GM12878 (cell line): ENCODE measurements around the gene RAD51B. TPM values are rescaled to one million over a fixed set of nuclear protein-coding genes. Genes with fewer than 3 reads are reported as not detected.

Source experiments
- ATF3 ChIP-seq: IDR thresholded peaks from 2 replicates; pipeline ENCODE4 v1.6.1; 2011; ENCODE audit warnings: low read depth, mild to moderate bottlenecking, low read length, moderate library complexity, borderline replicate concordance; ENCODE audit errors: extremely low read depth
- ATF7 ChIP-seq: fragments of 450-650 bp; IDR thresholded peaks from 2 replicates; pipeline ENCODE4 v1.6.1; 2016; ENCODE audit warnings: low read depth, mild to moderate bottlenecking
- BCL11A ChIP-seq: IDR thresholded peaks from 2 replicates; pipeline ENCODE4 v1.6.1; 2011; ENCODE audit warnings: low read depth, low read length
- BHLHE40 ChIP-seq, 2 experiments: fragments of 450-650 bp in 1 of 2; IDR thresholded peaks; 2 replicates each; pipeline ENCODE4 v1.6.1; 2011 to 2017; ENCODE audit warnings: low read depth in 2 of 2, borderline replicate concordance in 1 of 2, improper control_type of control experiment in 1 of 2, low read length in 1 of 2, mild to moderate bottlenecking in 1 of 2
- BMI1 ChIP-seq: fragments of 450-650 bp; IDR thresholded peaks from 2 replicates; pipeline ENCODE4 v1.6.1; 2016; ENCODE audit warnings: mild to moderate bottlenecking, moderate library complexity, borderline replicate concordance
- ESRRA ChIP-seq: IDR thresholded peaks from 2 replicates; pipeline ENCODE4 v1.6.1; 2012; ENCODE audit warnings: mild to moderate bottlenecking, low read length, improper control_type of control experiment
- ETV6 ChIP-seq, 2 experiments: fragments of 450-650 bp in 1 of 2; IDR thresholded peaks in 1 of 2; conservative IDR thresholded peaks in 1 of 2; 2 replicates each; pipeline ENCODE4 v1.6.1; 2014; ENCODE audit warnings: antibody characterized with exemption in 1 of 2, borderline replicate concordance in 1 of 2, low read depth in 1 of 2, mild to moderate bottlenecking in 1 of 2, moderate library complexity in 1 of 2
- IKZF2 ChIP-seq, 2 experiments: fragments of 450-650 bp; IDR thresholded peaks; 2 replicates each; pipeline ENCODE4 v1.6.1; 2017; ENCODE audit warnings: mild to moderate bottlenecking in 2 of 2, moderate library complexity in 2 of 2
- IRF4 ChIP-seq: IDR thresholded peaks from 2 replicates; pipeline ENCODE4 v1.6.1; 2011; ENCODE audit warnings: low read depth, low read length
- LARP7 ChIP-seq: fragments of 450-650 bp; IDR thresholded peaks from 2 replicates; pipeline ENCODE4 v1.6.1; 2017; ENCODE audit warnings: mild to moderate bottlenecking
- MAX ChIP-seq: IDR thresholded peaks from 2 replicates; pipeline ENCODE4 v1.6.1; 2012; ENCODE audit warnings: low read depth, low read length, improper control_type of control experiment
- MXI1 ChIP-seq: fragments of 150-350 bp; IDR thresholded peaks from 2 replicates; pipeline ENCODE4 v1.6.1; 2011; ENCODE audit warnings: low read depth, mild to moderate bottlenecking, inconsistent platforms, low read length, improper control_type of control experiment
- NFYA ChIP-seq: IDR thresholded peaks from 2 replicates; pipeline ENCODE4 v1.6.1; 2011; ENCODE audit warnings: low read depth, mild to moderate bottlenecking, low read length, improper control_type of control experiment, borderline replicate concordance
- NR2C2 ChIP-seq: IDR thresholded peaks from 2 replicates; pipeline ENCODE4 v1.6.1; 2011; ENCODE audit warnings: borderline replicate concordance, low read depth; ENCODE audit not compliant: control insufficient read depth, insufficient read length
- PML ChIP-seq: IDR thresholded peaks from 2 replicates; pipeline ENCODE4 v1.6.1; 2012; ENCODE audit warnings: low read length, inconsistent platforms
- POLR2A ChIP-seq: IDR thresholded peaks from 2 replicates; pipeline ENCODE4 v1.6.1; 2011; ENCODE audit warnings: low read depth, mild to moderate bottlenecking, low read length
- POU2F2 ChIP-seq: IDR thresholded peaks from 3 replicates; pipeline ENCODE4 v1.6.1; 2011; ENCODE audit warnings: low read depth, mild to moderate bottlenecking, low read length, borderline replicate concordance
- PRDM15 ChIP-seq: fragments of 450-650 bp; formaldehyde crosslinking; IDR thresholded peaks from 2 replicates; pipeline ENCODE4 v1.4.0; 2020; ENCODE audit warnings: mild to moderate bottlenecking, moderate library complexity
- RAD51 ChIP-seq: fragments of 450-650 bp; IDR thresholded peaks from 2 replicates; pipeline ENCODE4 v1.6.1; 2016; ENCODE audit warnings: moderate library complexity, mild to moderate bottlenecking, inconsistent platforms
- RUNX3 ChIP-seq: IDR thresholded peaks from 2 replicates; pipeline ENCODE4 v1.6.1; 2012; ENCODE audit warnings: low read length, inconsistent platforms
- STAT1 ChIP-seq: fragments of 450-650 bp; conservative IDR thresholded peaks from 2 replicates; pipeline ENCODE4 v1.6.1; 2014; ENCODE audit warnings: antibody characterized with exemption, mild to moderate bottlenecking
- SUZ12 ChIP-seq: fragments of 200-600 bp; sonication (generic); IDR thresholded peaks from one replicate; pipeline ENCODE4 v1.6.1; 2018; ENCODE audit warnings: antibody characterized with exemption, mild to moderate bottlenecking; ENCODE audit not compliant: unreplicated experiment
- ZBTB40 ChIP-seq: fragments of 450-650 bp; IDR thresholded peaks from 2 replicates; pipeline ENCODE4 v1.6.1; 2016; ENCODE audit warnings: mild to moderate bottlenecking, moderate library complexity, borderline replicate concordance
- ZNF384 ChIP-seq: IDR thresholded peaks from 2 replicates; pipeline ENCODE4 v1.6.1; 2012; ENCODE audit warnings: low read depth, mild to moderate bottlenecking, low read length, improper control_type of control experiment, borderline replicate concordance
- polyA plus RNA-seq, 11 experiments: library from polyadenylated mRNA; depleted of rRNA in 4 of 11; unstranded in 6 of 11; stranded (reverse) in 5 of 11; fragments of >200 nt; fragmentation: Nextera tagmentation in 4 of 11; fragmentation: Illumina TruSeq in 1 of 11; extraction: Ambion mirVana in 4 of 11; extraction: Trizol in 1 of 11; gene quantifications; 1 replicate in 1 of 11; 2 replicates in 10 of 11; pipeline versions ENCODE4 v1.2.1 to v1.2.3, GENCODE V29; 2011 to 2016; ENCODE audit warnings: inconsistent platforms in 2 of 11, missing spikeins in 2 of 11, low read depth in 1 of 11
- total RNA-seq, 4 experiments: library from RNA; depleted of rRNA in 3 of 4; stranded (reverse); fragments of >200 nt in 3 of 4; fragmentation: Illumina TruSeq in 1 of 4; extraction: Trizol in 1 of 4; gene quantifications; 2 replicates each; pipeline versions ENCODE4 v1.2.1 to v1.2.3, GENCODE V29; 2013 to 2021

RAD51B gene
- total and polyA plus RNA-seq, 10 of the 15 experiments (the other 5 are each of a cell fraction or from before 2014, with no cell fraction given), result 9.8 to 26.8 (median 21.3) TPM

GRCh38 chr14:68279777-68280233, 460.2 kb downstream of the RAD51B start (continued):
- TF ChIP-seq ATF7 (peak; percentile 94), SUZ12 (no peak), MXI1 (no peak), RAD51 (no peak; the same call in 1 of the 2 replicates), ETV6 (conservative IDR thresholded peaks at IDR 0.05 in 1 of 2, IDR thresholded peaks at IDR 0.05 in 1 of 2; ENCODE audit: borderline replicate concordance in 1 of 2, low read depth in 1 of 2) (peak in 1 of 2 experiments; percentile 96; a peak in 2 of 4 replicates), LARP7 (no peak), ZBTB40 (peak; percentile 22; the same call in 1 of the 2 replicates), BCL11A (peak; percentile 96), BHLHE40 (IDR thresholded peaks at IDR 0.05; ENCODE audit: borderline replicate concordance in 1 of 2, low read depth in 2 of 2, low read length in 1 of 2) (peak; percentile 50 to 73; a peak in 3 of 4 replicates), ZNF384 (no peak), NR2C2 (no peak), POU2F2 (peak; percentile 72; the same call in 2 of the 3 replicates), MAX (no peak), NFYA (no peak), IKZF2 (IDR thresholded peaks at IDR 0.05) (peak; percentile 100), STAT1 (no peak), ATF3 (no peak), IRF4 (peak; percentile 82; the same call in 1 of the 2 replicates), BMI1 (no peak), RUNX3 (no peak), PML (no peak), PRDM15 (no peak), ESRRA (0 out of 2 replicates have a peak, but pooled peaks have one; percentile 22), POLR2A (peak; percentile 51; the same call in 1 of the 2 replicates)
